ENCODE results near the gene THOC6. TPM values are rescaled to one million over a fixed set of nuclear protein-coding genes. Genes with fewer than 3 reads are reported as not detected.
"Not testable (repeated sequence)": the region's sequence is repeated elsewhere in the genome, so short reads cannot be mapped to it uniquely, and the experiment has no call there.

THOC6 gene
- total and polyA plus RNA-seq, 12 donors, result 7.0 to 40.3 (median 10.6) TPM

DNA sequence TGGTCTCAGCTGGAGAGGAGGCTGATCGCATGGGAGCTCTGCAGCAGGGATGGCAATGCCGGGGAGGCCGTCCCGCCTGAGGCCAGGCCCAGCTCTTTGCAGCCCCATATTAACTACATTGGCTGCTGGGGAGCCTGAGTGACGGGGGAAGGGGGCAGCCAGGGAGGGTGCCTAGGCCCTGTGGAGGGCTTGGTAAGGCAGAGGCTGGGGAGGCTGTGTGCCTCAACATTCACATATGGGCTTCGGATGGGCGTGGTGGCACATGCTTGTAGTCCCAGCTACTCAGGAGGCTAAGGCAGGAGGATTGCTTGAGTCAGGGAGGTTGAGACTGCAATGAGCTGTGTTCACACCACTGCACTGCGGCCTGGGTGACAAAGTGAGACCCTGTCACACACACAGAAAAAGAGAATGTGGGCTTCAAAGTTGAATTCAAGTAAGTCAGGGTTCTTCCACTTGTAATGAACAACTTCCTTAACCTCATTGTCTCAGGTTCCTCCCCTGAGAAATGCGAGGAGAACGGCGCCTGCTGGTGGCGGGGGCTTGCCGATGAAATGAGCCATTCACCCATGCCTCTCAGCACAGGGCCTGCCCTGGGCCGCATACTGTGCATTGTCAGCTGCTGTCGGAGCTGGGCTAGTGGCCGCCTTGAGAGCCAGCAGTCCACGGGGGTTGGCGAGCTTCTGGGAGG is 48.9 kb downstream of the THOC6 start:
- TF ChIP-seq, protein P1, sequence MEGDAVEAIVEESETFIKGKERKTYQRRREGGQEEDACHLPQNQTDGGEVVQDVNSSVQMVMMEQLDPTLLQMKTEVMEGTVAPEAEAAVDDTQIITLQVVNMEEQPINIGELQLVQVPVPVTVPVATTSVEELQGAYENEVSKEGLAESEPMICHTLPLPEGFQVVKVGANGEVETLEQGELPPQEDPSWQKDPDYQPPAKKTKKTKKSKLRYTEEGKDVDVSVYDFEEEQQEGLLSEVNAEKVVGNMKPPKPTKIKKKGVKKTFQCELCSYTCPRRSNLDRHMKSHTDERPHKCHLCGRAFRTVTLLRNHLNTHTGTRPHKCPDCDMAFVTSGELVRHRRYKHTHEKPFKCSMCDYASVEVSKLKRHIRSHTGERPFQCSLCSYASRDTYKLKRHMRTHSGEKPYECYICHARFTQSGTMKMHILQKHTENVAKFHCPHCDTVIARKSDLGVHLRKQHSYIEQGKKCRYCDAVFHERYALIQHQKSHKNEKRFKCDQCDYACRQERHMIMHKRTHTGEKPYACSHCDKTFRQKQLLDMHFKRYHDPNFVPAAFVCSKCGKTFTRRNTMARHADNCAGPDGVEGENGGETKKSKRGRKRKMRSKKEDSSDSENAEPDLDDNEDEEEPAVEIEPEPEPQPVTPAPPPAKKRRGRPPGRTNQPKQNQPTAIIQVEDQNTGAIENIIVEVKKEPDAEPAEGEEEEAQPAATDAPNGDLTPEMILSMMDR (IDR thresholded peaks at IDR 0.05), result peak in 2 of 9 donors; percentile 14 to 30
- Histone ChIP-seq H3K27ac (peak overlapping the region in 1 of 10 donors; percentile 87), H3K4me1 (peaks cover 0 to 28% (median 5%) of the 10 kb centered on the region in 9 donors), H3K36me3 (peaks cover 0 to 30% (median 4%) of the 10 kb centered on the region in 9 donors)
- H3K9me3 ChIP-seq; H3K4me3 ChIP-seq; H3K27me3 ChIP-seq; DNase-seq; intact Hi-C loops (cut with DNase I): not testable (repeated sequence)
- peak in 3 of 8 donors; percentile 2 to 38 (median 35) for ATAC-seq
- WGBS, 2 donors, result 55 to 66% methylated on average over 14 to 15 of the region's 18 CpGs

DNA sequence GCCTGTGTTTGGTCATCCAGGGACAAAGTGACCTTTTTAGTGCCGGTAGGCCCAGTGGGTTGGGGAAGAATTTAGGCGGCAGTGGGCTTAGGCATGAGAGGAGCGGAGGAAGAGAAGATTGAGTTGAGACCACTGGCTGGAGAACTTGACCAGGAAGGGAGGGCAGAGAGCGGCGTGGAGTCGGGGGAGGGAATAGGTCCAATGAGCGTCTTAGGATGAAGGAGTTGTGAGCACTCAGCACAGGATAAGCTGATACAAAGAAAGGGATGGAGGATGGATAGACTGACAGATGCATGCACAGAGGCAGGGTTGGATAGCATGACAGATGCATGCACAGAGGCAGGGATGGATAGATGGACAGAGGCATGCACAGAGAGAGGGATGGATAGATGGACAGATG is 49.6 kb downstream of the THOC6 start:
- H3K27ac ChIP-seq, result peak overlapping the region in 1 of 10 donors; percentile 87
- H3K4me3 ChIP-seq, result no peak overlapping the region
- no peak for DNase-seq
- peaks cover 0 to 21% (median 2%) of the 10 kb centered on the region in 9 donors for H3K4me1 ChIP-seq
- H3K27me3 ChIP-seq, result no peaks in the 10 kb centered on the region
- no peak for ATAC-seq
- peaks cover 0 to 30% (median 4%) of the 10 kb centered on the region in 9 donors for H3K36me3 ChIP-seq
- intact Hi-C loops (cut with DNase I), result no loop called here
- H3K9me3 ChIP-seq, result no peaks in the 10 kb centered on the region
- TF ChIP-seq, protein P1 (IDR thresholded peaks at IDR 0.05), result no peak
- WGBS, 2 donors, result 91 to 93% methylated on average over 7 of the region's 7 CpGs

DNA sequence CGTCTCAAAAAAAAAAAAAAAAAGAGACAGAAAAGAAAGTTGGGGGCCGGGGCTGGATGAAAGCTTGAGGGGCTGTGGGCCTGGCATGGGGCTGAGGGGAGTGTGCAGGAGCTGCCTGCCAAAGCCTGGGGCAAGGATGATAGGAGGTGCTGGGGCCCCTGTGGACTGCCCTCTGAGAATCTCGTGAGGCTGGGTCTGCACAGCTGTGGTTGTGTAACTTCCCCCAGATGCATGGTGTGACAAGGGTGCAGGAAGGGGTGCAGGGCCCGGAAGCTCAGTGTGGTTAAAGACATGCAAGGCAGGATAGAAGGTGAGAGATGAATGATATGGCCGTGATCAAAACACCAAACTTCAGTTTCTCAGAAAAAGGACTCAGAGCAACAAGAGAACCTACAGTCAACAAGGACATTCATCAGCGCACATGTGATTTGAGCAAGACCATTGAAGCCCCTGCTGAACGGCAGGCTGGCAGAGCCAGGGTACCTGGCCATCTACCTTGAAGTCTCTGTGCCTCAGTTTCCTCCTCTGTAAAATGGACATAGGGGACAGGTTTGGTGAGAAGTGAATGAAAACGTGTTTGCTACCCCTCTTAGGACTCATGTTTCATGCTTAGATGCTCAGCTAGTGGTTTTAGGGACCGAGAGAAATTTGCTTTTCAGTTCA is 51.2 kb downstream of the THOC6 start:
- Histone ChIP-seq H3K27ac (peak overlapping the region in 3 of 10 donors; percentile 13 to 87 (median 50)), H3K4me3 (no peak overlapping the region), H3K27me3 (no peaks in the 10 kb centered on the region), H3K4me1 (peaks cover 0 to 20% (median 2%) of the 10 kb centered on the region in 9 donors), H3K9me3 (no peaks in the 10 kb centered on the region), H3K36me3 (peaks cover 0 to 27% (median 0%) of the 10 kb centered on the region in 9 donors)
- 60 to 78% methylated on average over 9 of the region's 9 CpGs for WGBS, 2 donors
- TF ChIP-seq, protein P1 (IDR thresholded peaks at IDR 0.05), result no peak
- intact Hi-C loops (cut with DNase I), result no loop called here
- ATAC-seq (peak in 7 of 8 donors; percentile 12 to 54 (median 39)), DNase-seq (no peak)

DNA sequence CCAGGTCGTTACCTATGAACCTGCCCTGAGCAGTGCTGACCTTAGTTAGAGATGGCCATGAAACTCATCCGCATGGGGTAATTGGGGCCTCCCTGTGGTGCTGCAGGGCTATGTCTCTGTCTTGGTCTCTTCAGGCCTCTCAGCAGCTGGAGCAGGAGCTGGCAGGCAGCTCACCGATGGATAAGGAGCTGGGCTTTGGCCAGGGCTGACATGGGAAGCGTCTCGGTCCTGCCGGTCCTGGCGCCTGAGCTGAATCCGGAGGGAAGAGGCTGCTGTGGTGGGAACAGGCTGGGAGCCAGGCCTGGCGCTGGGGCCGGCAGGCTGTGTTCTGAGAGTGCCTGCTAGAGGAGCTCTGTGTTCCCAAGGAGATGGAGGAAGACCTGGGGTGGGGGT is 51.7 kb downstream of the THOC6 start:
- WGBS, 2 donors, result 23 to 34% methylated on average over 10 of the region's 10 CpGs
- H3K27ac ChIP-seq, result peak overlapping the region in 3 of 10 donors; percentile 13 to 87 (median 50)
- H3K36me3 ChIP-seq, result peaks cover 0 to 29% (median 0%) of the 10 kb centered on the region in 9 donors
- peak in 1 of 2 donors; percentile 67 for DNase-seq
- TF ChIP-seq, protein P1 (IDR thresholded peaks at IDR 0.05), result no peak
- no peaks in the 10 kb centered on the region for H3K9me3 ChIP-seq
- H3K27me3 ChIP-seq, result no peaks in the 10 kb centered on the region
- H3K4me1 ChIP-seq, result peaks cover 0 to 20% (median 2%) of the 10 kb centered on the region in 9 donors
- intact Hi-C loops (cut with DNase I), result no loop called here
- no peak overlapping the region for H3K4me3 ChIP-seq
- ATAC-seq, result peak; percentile 23 to 91 (median 60)

DNA sequence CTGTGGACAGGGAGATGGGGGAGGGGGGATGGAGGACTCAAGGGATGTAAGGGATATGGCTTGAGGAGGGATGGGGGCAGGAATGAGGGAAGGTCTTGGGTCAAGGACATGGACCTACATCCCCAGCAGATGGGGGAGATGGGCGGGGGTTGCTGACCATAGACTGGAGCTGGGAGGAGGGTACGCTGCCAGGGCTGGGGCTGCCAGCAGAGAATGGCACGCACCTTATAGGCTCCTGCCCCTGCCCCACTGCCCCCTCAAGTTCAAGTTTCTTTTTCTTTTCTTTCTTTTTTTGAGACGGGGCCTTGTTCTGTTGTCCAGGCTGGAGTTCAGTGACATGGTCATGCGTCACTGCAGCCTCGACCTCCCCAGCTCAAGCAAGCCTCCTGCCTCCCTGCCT is 52.1 kb downstream of the THOC6 start:
- H3K4me3 ChIP-seq; H3K27me3 ChIP-seq; H3K9me3 ChIP-seq; intact Hi-C loops (cut with DNase I); DNase-seq: not testable (repeated sequence)
- H3K27ac ChIP-seq, result peak overlapping the region in 3 of 10 donors; percentile 15 to 87 (median 29)
- peak in 1 of 8 donors; percentile 8 for ATAC-seq
- WGBS, 2 donors, result 79 to 94% methylated on average over 6 of the region's 6 CpGs
- peaks cover 0 to 20% (median 2%) of the 10 kb centered on the region in 9 donors for H3K4me1 ChIP-seq
- H3K36me3 ChIP-seq, result peaks cover 0 to 32% (median 0%) of the 10 kb centered on the region in 9 donors

Measured in heart right ventricle (tissue), 16 donors.